ENCODE data around the gene SF3B3.
"Not testable (repeated sequence)": the region's sequence is repeated elsewhere in the genome, so short reads cannot be mapped to it uniquely, and the experiment has no call there.

The SF3B3 gene

GRCh38 chr16:70511833-70512232 lies 11.8 kb upstream of the SF3B3 start:
- no peak for DNase-seq (ENCODE audit: low spot score)

- DNase-seq (ENCODE audit: low spot score) = no peak
These were observed 11.2 kb upstream of the SF3B3 start for GRCh38 chr16:70512456-70512855.

- no peak for DNase-seq (ENCODE audit: low spot score)
These were observed 2.9 kb upstream of the SF3B3 start for GRCh38 chr16:70520612-70521297.

GRCh38 chr16:70522216-70523075 lies 1.2 kb upstream of the SF3B3 start:
- no peak for DNase-seq (ENCODE audit: low spot score)

- DNase-seq (ENCODE audit: low spot score) = peak; percentile 80
These were observed 407 bp upstream of the SF3B3 start, which contains the start of gene COG4 for GRCh38 chr16:70523076-70523742. COG4 (minus strand) TSS chr16:70523554; CDS start chr16:70523543, 11 bp downstream.

- not testable (repeated sequence) for DNase-seq (ENCODE audit: low spot score)
These were observed 796 bp downstream of the SF3B3 start for GRCh38 chr16:70524399-70524825.

GRCh38 chr16:70526403-70526802 lies 2.8 kb downstream of the SF3B3 start:
- DNase-seq (ENCODE audit: low spot score) = no peak

GRCh38 chr16:70527315-70527996 lies 3.8 kb downstream of the SF3B3 start:
- DNase-seq (ENCODE audit: low spot score) = no peak

- DNase-seq (ENCODE audit: low spot score) = peak; percentile 34
These were observed 5.6 kb downstream of the SF3B3 start for GRCh38 chr16:70529051-70529777.

GRCh38 chr16:70529954-70530353 lies 6.3 kb downstream of the SF3B3 start:
- DNase-seq (ENCODE audit: low spot score) = not testable (repeated sequence)

- DNase-seq (ENCODE audit: low spot score) = no peak
These were observed 11.4 kb downstream of the SF3B3 start for GRCh38 chr16:70534971-70535370.

GRCh38 chr16:70540994-70541393 lies 17.4 kb downstream of the SF3B3 start:
- DNase-seq (ENCODE audit: low spot score) = no peak

GRCh38 chr16:70544548-70544947 lies 20.9 kb downstream of the SF3B3 start:
- no peak for DNase-seq (ENCODE audit: low spot score)

GRCh38 chr16:70548936-70549335 lies 25.3 kb downstream of the SF3B3 start:
- DNase-seq (ENCODE audit: low spot score) = no peak

GRCh38 chr16:70550082-70550481 lies 26.5 kb downstream of the SF3B3 start:
- no peak for DNase-seq (ENCODE audit: low spot score)

- DNase-seq (ENCODE audit: low spot score) = no peak
These were observed 28.2 kb downstream of the SF3B3 start for GRCh38 chr16:70551788-70552187.

GRCh38 chr16:70552675-70553074 lies 29.1 kb downstream of the SF3B3 start:
- no peak for DNase-seq (ENCODE audit: low spot score)

GRCh38 chr16:70553645-70554044 lies 30.0 kb downstream of the SF3B3 start:
- DNase-seq (ENCODE audit: low spot score) = no peak

GRCh38 chr16:70556063-70556462 lies 32.4 kb downstream of the SF3B3 start:
- no peak for DNase-seq (ENCODE audit: low spot score)

GRCh38 chr16:70561623-70562022 lies 38.0 kb downstream of the SF3B3 start:
- DNase-seq (ENCODE audit: low spot score) = no peak

- no peak for DNase-seq (ENCODE audit: low spot score)
These were observed 40.0 kb downstream of the SF3B3 start for GRCh38 chr16:70563636-70564035.
